ENCODE data around the gene TP53I3. TPM values are rescaled to one million over a fixed set of nuclear protein-coding genes. Genes with fewer than 3 reads are reported as not detected.

TP53I3 gene
- total RNA-seq, 4 donors from 2014 or later, result 14.5 to 38.4 (median 31.0) TPM

- no peak for DNase-seq
- TF ChIP-seq CTCF (IDR thresholded peaks at IDR 0.05), result no peak
- TF ChIP-seq POLR2A (IDR thresholded peaks at IDR 0.05), result no peak
- Histone ChIP-seq H3K36me3 (no peaks in the 10 kb centered on the region), H3K4me1 (peaks cover 11 to 26% of the 10 kb centered on the region in 2 donors), H3K9me3 (no peaks in the 10 kb centered on the region), H3K4me3 (replicated peaks in 1 of 3) (no peak overlapping the region), H3K27ac (peak overlapping the region in 2 of 3 donors; percentile 91 to 94), H3K27me3 (no peaks in the 10 kb centered on the region)
- 77 to 84% methylated on average over 6 to 8 of the region's 8 CpGs for WGBS, 2 donors
- intact Hi-C loops (cut with DNase I), result loop anchor here (10.0 kb wide), 1 partner anchor 258 kb away; no protein-coding TSS in a partner anchor
Measured at GRCh38 chr2:24082787-24083566, 1.7 kb downstream of the TP53I3 start.

- 27 to 37% methylated on average over 2 of the region's 2 CpGs for WGBS, 2 donors
- no peak overlapping the region for H3K4me3 ChIP-seq (replicated peaks in 1 of 3)
- H3K27ac ChIP-seq, result no peak overlapping the region
- TF ChIP-seq CTCF (IDR thresholded peaks at IDR 0.05) (no peak), POLR2A (IDR thresholded peaks at IDR 0.05) (no peak)
- DNase-seq, result peak; percentile 50 to 56
- intact Hi-C loops (cut with DNase I), result loop anchor here (10.0 kb wide), 1 partner anchor 256 kb away; no protein-coding TSS in a partner anchor
- H3K36me3 ChIP-seq, result no peaks in the 10 kb centered on the region
- no peaks in the 10 kb centered on the region for H3K9me3 ChIP-seq
- peaks cover 14 to 33% of the 10 kb centered on the region in 2 donors for H3K4me1 ChIP-seq
- no peaks in the 10 kb centered on the region for H3K27me3 ChIP-seq
Measured at GRCh38 chr2:24080701-24081100, 3.9 kb downstream of the TP53I3 start.

- Histone ChIP-seq H3K36me3 (peaks cover 0 to 9% of the 10 kb centered on the region in 2 donors), H3K4me3 (replicated peaks in 1 of 3) (peak overlapping the region in 1 of 3 donors; percentile 63), H3K27me3 (no peaks in the 10 kb centered on the region), H3K4me1 (peaks cover 3 to 30% of the 10 kb centered on the region in 2 donors), H3K27ac (peak overlapping the region; percentile 86 to 91 (median 91)), H3K9me3 (no peaks in the 10 kb centered on the region)
- TF ChIP-seq POLR2A (IDR thresholded peaks at IDR 0.05), result no peak
- intact Hi-C loops (cut with DNase I), result loop anchor here (10.0 kb wide), 1 partner anchor 143 kb away; no protein-coding TSS in a partner anchor
- DNase-seq, result no peak
- 61 to 66% methylated on average over 2 of the region's 2 CpGs for WGBS, 2 donors
Measured at GRCh38 chr2:24077879-24078278, 6.8 kb downstream of the TP53I3 start.

GRCh38 chr2:24077535-24077877 is 7.1 kb downstream of the TP53I3 start:
- WGBS, 2 donors, result 11% methylated on average over 8 to 9 of the region's 9 CpGs
- H3K4me3 ChIP-seq (replicated peaks in 1 of 3), result peak overlapping the region; percentile 18 to 75 (median 63)
- H3K27ac ChIP-seq, result peak overlapping the region; percentile 86 to 91 (median 91)
- DNase-seq, result no peak
- H3K4me1 ChIP-seq, result peaks cover 3 to 30% of the 10 kb centered on the region in 2 donors
- H3K36me3 ChIP-seq, result peaks cover 0 to 12% of the 10 kb centered on the region in 2 donors
- no peak for TF ChIP-seq CTCF (IDR thresholded peaks at IDR 0.05)
- no peak for TF ChIP-seq POLR2A (IDR thresholded peaks at IDR 0.05)
- no peaks in the 10 kb centered on the region for H3K27me3 ChIP-seq
- no peaks in the 10 kb centered on the region for H3K9me3 ChIP-seq
- intact Hi-C loops (cut with DNase I), result loop anchor here (10.0 kb wide), 1 partner anchor 143 kb away; no protein-coding TSS in a partner anchor

- H3K36me3 ChIP-seq, result peaks cover 0 to 12% of the 10 kb centered on the region in 2 donors
- 4 to 7% methylated on average over 33 to 35 of the region's 41 CpGs for WGBS, 2 donors
- peaks cover 3 to 30% of the 10 kb centered on the region in 2 donors for H3K4me1 ChIP-seq
- peak in 1 of 2 donors; percentile 69 for TF ChIP-seq POLR2A (IDR thresholded peaks at IDR 0.05)
- TF ChIP-seq CTCF (IDR thresholded peaks at IDR 0.05), result no peak
- no peaks in the 10 kb centered on the region for H3K27me3 ChIP-seq
- H3K27ac ChIP-seq, result peak overlapping the region; percentile 86 to 91 (median 91)
- no peak for DNase-seq
- peak overlapping the region; percentile 18 to 75 (median 63) for H3K4me3 ChIP-seq (replicated peaks in 1 of 3)
- intact Hi-C loops (cut with DNase I), result loop anchor here (10.0 kb wide), 1 partner anchor 142 kb away; no protein-coding TSS in a partner anchor
- no peaks in the 10 kb centered on the region for H3K9me3 ChIP-seq
Measured at GRCh38 chr2:24076849-24077534, 7.6 kb downstream of the TP53I3 start.
